ENCODE measurements around the gene BSG.
A peak's percentile ranks its signal among the peaks of the same experiment; 100 is the strongest.
"Not testable (repeated sequence)": the region's sequence is repeated elsewhere in the genome, so short reads cannot be mapped to it uniquely, and the experiment has no call there.

Gene BSG

GRCh38 chr19:572743-573518 lies 535 bp downstream of the BSG start:
- DNase-seq (ENCODE audit: low read depth in 2 of 2) = no peak

- no peak for DNase-seq (ENCODE audit: low read depth in 2 of 2)
Measured at GRCh38 chr19:573519-573825, 1.1 kb downstream of the BSG start.

GRCh38 chr19:574658-575526 lies 2.5 kb downstream of the BSG start:
- DNase-seq (ENCODE audit: low read depth in 2 of 2) = no peak

- DNase-seq (ENCODE audit: low read depth in 2 of 2) = no peak
Measured at GRCh38 chr19:575527-576506, 3.4 kb downstream of the BSG start.

GRCh38 chr19:576768-577438 lies 4.5 kb downstream of the BSG start:
- no peak for DNase-seq (ENCODE audit: low read depth in 2 of 2)

GRCh38 chr19:577439-578392 lies 5.3 kb downstream of the BSG start:
- DNase-seq (ENCODE audit: low read depth in 2 of 2) = no peak

GRCh38 chr19:579111-579841 lies 6.9 kb downstream of the BSG start:
- DNase-seq (ENCODE audit: low read depth in 2 of 2) = no peak

GRCh38 chr19:579842-580155 lies 7.4 kb downstream of the BSG start:
- DNase-seq (ENCODE audit: low read depth in 2 of 2) = no peak

GRCh38 chr19:580274-580835 lies 8.0 kb downstream of the BSG start:
- no peak for DNase-seq (ENCODE audit: low read depth in 2 of 2)

- no peak for DNase-seq (ENCODE audit: low read depth in 2 of 2)
Measured at GRCh38 chr19:581399-582111, 9.2 kb downstream of the BSG start.

GRCh38 chr19:582497-583197 lies 10.3 kb downstream of the BSG start:
- no peak for DNase-seq (ENCODE audit: low read depth in 2 of 2)

GRCh38 chr19:583198-583967 lies 11.0 kb downstream of the BSG start:
- DNase-seq (ENCODE audit: low read depth in 2 of 2) = no peak

GRCh38 chr19:583968-584239 lies 11.5 kb downstream of the BSG start:
- DNase-seq (ENCODE audit: low read depth in 2 of 2) = no peak

GRCh38 chr19:584240-585001 lies 12.0 kb downstream of the BSG start:
- DNase-seq (ENCODE audit: low read depth in 2 of 2) = peak; percentile 60 to 61

- DNase-seq (ENCODE audit: low read depth in 2 of 2) = not testable (repeated sequence)
Measured at GRCh38 chr19:585146-585545, 12.8 kb downstream of the BSG start.

GRCh38 chr19:585551-586110 lies 13.2 kb downstream of the BSG start:
- no peak for DNase-seq (ENCODE audit: low read depth in 2 of 2)
